ENCODE measurements around the gene PXMP2.

GRCh38 chr12:132740313-132740646, 52.9 kb downstream of the PXMP2 start:
- TF ChIP-seq POLR2A (IDR thresholded peaks at IDR 0.05; ENCODE audit: low read depth), result no peak
- TF ChIP-seq, protein P1, sequence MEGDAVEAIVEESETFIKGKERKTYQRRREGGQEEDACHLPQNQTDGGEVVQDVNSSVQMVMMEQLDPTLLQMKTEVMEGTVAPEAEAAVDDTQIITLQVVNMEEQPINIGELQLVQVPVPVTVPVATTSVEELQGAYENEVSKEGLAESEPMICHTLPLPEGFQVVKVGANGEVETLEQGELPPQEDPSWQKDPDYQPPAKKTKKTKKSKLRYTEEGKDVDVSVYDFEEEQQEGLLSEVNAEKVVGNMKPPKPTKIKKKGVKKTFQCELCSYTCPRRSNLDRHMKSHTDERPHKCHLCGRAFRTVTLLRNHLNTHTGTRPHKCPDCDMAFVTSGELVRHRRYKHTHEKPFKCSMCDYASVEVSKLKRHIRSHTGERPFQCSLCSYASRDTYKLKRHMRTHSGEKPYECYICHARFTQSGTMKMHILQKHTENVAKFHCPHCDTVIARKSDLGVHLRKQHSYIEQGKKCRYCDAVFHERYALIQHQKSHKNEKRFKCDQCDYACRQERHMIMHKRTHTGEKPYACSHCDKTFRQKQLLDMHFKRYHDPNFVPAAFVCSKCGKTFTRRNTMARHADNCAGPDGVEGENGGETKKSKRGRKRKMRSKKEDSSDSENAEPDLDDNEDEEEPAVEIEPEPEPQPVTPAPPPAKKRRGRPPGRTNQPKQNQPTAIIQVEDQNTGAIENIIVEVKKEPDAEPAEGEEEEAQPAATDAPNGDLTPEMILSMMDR (IDR thresholded peaks at IDR 0.05), result no peak

Measured in esophagus muscularis mucosa (tissue), 3 donors.